HEK293 (cell line): ENCODE results near the gene SLC5A12.

Experiments used
- CTCF ChIA-PET: fragments of 350-600 bp; formaldehyde crosslinking; extraction: SDS; loops from one replicate; lab custom pipeline; 2021; ENCODE audit warnings: antibody characterized with exemption; lab: Yijun Ruan, JAX
- POLR2A ChIA-PET: fragments of 300-600 bp; formaldehyde crosslinking; extraction: SDS; loops from one replicate; lab custom pipeline; 2020; ENCODE audit warnings: antibody characterized with exemption, inconsistent platforms; lab: Yijun Ruan, JAX
- H3K27ac ChIP-seq: fragments of 200-500 bp; sonication (Bioruptor generic); 2 replicates; pipeline ENCODE4 v1.5.1; 2014; ENCODE audit warnings: low read depth, low read length, control low read depth, inconsistent platforms; ENCODE audit errors: extremely low read depth
- H3K36me3 ChIP-seq, 2 experiments: fragments of 200-500 bp in 1 of 2; sonication (Bioruptor generic) in 1 of 2; 1 replicate in 1 of 2; 2 replicates in 1 of 2; pipeline ENCODE4 v1.5.1; 2014 to 2017; ENCODE audit warnings: inconsistent platforms in 2 of 2, low read length in 2 of 2; ENCODE audit not compliant: control insufficient read depth in 2 of 2, insufficient read depth in 1 of 2
- H3K4me1 ChIP-seq: fragments of 200-500 bp; sonication (Bioruptor generic); 2 replicates; pipeline ENCODE4 v1.5.1; 2014; ENCODE audit warnings: mild to moderate bottlenecking, low read length, inconsistent platforms; ENCODE audit not compliant: control insufficient read depth, insufficient read depth
- H3K4me3 ChIP-seq: 2 replicates; pipeline ENCODE4 v1.5.1; 2011; ENCODE audit warnings: low read depth, mild to moderate bottlenecking, control low read depth, low read length, moderate library complexity
- H3K9me3 ChIP-seq: fragments of 200-500 bp; sonication (Bioruptor generic); 2 replicates; pipeline ENCODE4 v1.5.1; 2014; ENCODE audit warnings: low read depth, low read length, inconsistent platforms; ENCODE audit not compliant: control insufficient read depth, insufficient read depth
- GLI4 ChIP-seq: fragments of 450-650 bp; formaldehyde crosslinking; IDR thresholded peaks from 2 replicates; pipeline ENCODE4 v1.5.1; 2016; ENCODE audit warnings: missing biosample characterization, missing genetic modification characterization
- MYNN ChIP-seq: fragments of 450-650 bp; formaldehyde crosslinking; IDR thresholded peaks from 2 replicates; pipeline ENCODE4 v1.5.1; 2016; ENCODE audit warnings: missing biosample characterization, missing genetic modification characterization, borderline replicate concordance
- OSR2 ChIP-seq: fragments of 450-650 bp; formaldehyde crosslinking; IDR thresholded peaks from 2 replicates; pipeline ENCODE4 v1.5.1; 2016; ENCODE audit warnings: missing biosample characterization, missing genetic modification characterization
- OVOL3 ChIP-seq: fragments of 450-650 bp; formaldehyde crosslinking; IDR thresholded peaks from 2 replicates; pipeline ENCODE4 v1.5.1; 2016; ENCODE audit warnings: missing biosample characterization, missing genetic modification characterization
- SCRT1 ChIP-seq: fragments of 450-650 bp; formaldehyde crosslinking; IDR thresholded peaks from 2 replicates; pipeline ENCODE4 v1.5.1; 2016; ENCODE audit warnings: missing biosample characterization, missing genetic modification characterization, borderline replicate concordance
- WT1 ChIP-seq: fragments of 450-650 bp; formaldehyde crosslinking; IDR thresholded peaks from 2 replicates; pipeline ENCODE4 v1.5.1; 2016; ENCODE audit warnings: missing biosample characterization, missing genetic modification characterization
- ZIC2 ChIP-seq: fragments of 450-650 bp; formaldehyde crosslinking; IDR thresholded peaks from 2 replicates; pipeline ENCODE4 v1.5.1; 2016; ENCODE audit warnings: missing biosample characterization, missing genetic modification characterization
- ZNF132 ChIP-seq: fragments of 450-650 bp; formaldehyde crosslinking; IDR thresholded peaks from 2 replicates; pipeline ENCODE4 v1.5.1; 2017; ENCODE audit warnings: missing biosample characterization, missing genetic modification characterization, borderline replicate concordance
- ZNF146 ChIP-seq: fragments of 450-650 bp; formaldehyde crosslinking; IDR thresholded peaks from 2 replicates; pipeline ENCODE4 v1.5.1; 2016; ENCODE audit warnings: missing biosample characterization, missing genetic modification characterization
- ZNF174 ChIP-seq: fragments of 450-650 bp; formaldehyde crosslinking; IDR thresholded peaks from 2 replicates; pipeline ENCODE4 v1.5.0; 2017; ENCODE audit warnings: missing biosample characterization, mild to moderate bottlenecking, missing genetic modification characterization
- ZNF24 ChIP-seq: fragments of 450-650 bp; formaldehyde crosslinking; IDR thresholded peaks from 2 replicates; pipeline ENCODE4 v1.5.1; 2016; ENCODE audit warnings: missing biosample characterization, missing genetic modification characterization
- ZNF544 ChIP-seq: fragments of 450-650 bp; formaldehyde crosslinking; IDR thresholded peaks from 2 replicates; pipeline ENCODE4 v1.5.0; 2017; ENCODE audit warnings: missing biosample characterization, missing genetic modification characterization
- ZNF561 ChIP-seq: fragments of 450-650 bp; IDR thresholded peaks from 2 replicates; pipeline ENCODE4 v1.5.1; 2018; ENCODE audit warnings: missing biosample characterization, missing genetic modification characterization, borderline replicate concordance
- ZNF596 ChIP-seq: fragments of 450-650 bp; IDR thresholded peaks from 2 replicates; pipeline ENCODE4 v1.5.0; 2018; ENCODE audit warnings: missing biosample characterization, mild to moderate bottlenecking, missing genetic modification characterization, moderate library complexity
- ZNF624 ChIP-seq: fragments of 450-650 bp; formaldehyde crosslinking; IDR thresholded peaks from 2 replicates; pipeline ENCODE4 v1.5.1; 2017; ENCODE audit warnings: missing biosample characterization, missing genetic modification characterization
- ZNF768 ChIP-seq: fragments of 450-650 bp; formaldehyde crosslinking; IDR thresholded peaks from 2 replicates; pipeline ENCODE4 v1.5.1; 2018; ENCODE audit warnings: missing biosample characterization, mild to moderate bottlenecking, missing genetic modification characterization
- ZNF776 ChIP-seq: fragments of 450-650 bp; formaldehyde crosslinking; IDR thresholded peaks from 2 replicates; pipeline ENCODE4 v1.5.0; 2017; ENCODE audit warnings: missing biosample characterization, missing genetic modification characterization, borderline replicate concordance
- ZNF791 ChIP-seq: fragments of 450-650 bp; formaldehyde crosslinking; IDR thresholded peaks from 2 replicates; pipeline ENCODE4 v1.5.1; 2016; ENCODE audit warnings: missing biosample characterization, missing genetic modification characterization
- ZSCAN16 ChIP-seq: fragments of 450-650 bp; formaldehyde crosslinking; IDR thresholded peaks from 2 replicates; pipeline ENCODE4 v1.5.1; 2016; ENCODE audit warnings: missing biosample characterization, missing genetic modification characterization
- TF ChIP-seq, protein P1 (sequence below): fragments of 450-650 bp; IDR thresholded peaks from 2 replicates; pipeline ENCODE4 v1.5.1; 2018; ENCODE audit warnings: missing biosample characterization, missing genetic modification characterization
- TF ChIP-seq, protein P2 (sequence below): fragments of 450-650 bp; formaldehyde crosslinking; IDR thresholded peaks from 2 replicates; pipeline ENCODE4 v1.5.1; 2016; ENCODE audit warnings: missing biosample characterization, missing genetic modification characterization
- TF ChIP-seq, protein P3 (sequence below): IDR thresholded peaks from 2 replicates; pipeline ENCODE4 v1.6.1; 2011; ENCODE audit warnings: mild to moderate bottlenecking, low read depth, low read length, borderline replicate concordance
- TF ChIP-seq, protein P4 (sequence below): fragments of 450-650 bp; formaldehyde crosslinking; IDR thresholded peaks from 2 replicates; pipeline ENCODE4 v1.5.1; 2016; ENCODE audit warnings: missing biosample characterization, missing genetic modification characterization
- TF ChIP-seq, protein P5 (sequence below): fragments of 450-650 bp; formaldehyde crosslinking; IDR thresholded peaks from 2 replicates; pipeline ENCODE4 v1.5.1; 2016; ENCODE audit warnings: missing biosample characterization, missing genetic modification characterization

Gene SLC5A12

DNA sequence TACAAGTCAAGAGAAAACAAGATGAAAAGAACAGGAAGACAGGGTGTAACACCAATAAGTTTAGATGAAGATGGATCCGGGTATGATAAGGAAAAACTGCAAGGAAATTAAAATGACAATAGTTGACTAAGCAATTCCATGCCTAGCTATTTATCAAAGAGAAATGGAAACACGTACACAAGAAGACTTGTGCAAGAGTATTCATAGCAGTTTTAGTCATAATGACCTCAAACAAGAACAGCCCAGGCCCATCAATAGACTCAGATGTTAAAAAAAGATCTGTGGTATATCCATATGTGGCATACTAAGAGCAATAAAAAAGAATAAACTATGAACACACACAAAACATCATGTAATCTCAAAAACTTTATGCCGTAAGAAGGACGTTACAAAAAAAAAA lies 33.2 kb downstream of the SLC5A12 start:
- ChIA-PET CTCF (interaction anchor here (0.6 to 0.9 kb wide), 2 partner anchors 9 to 392 kb away, joined by 3 read pairs; no protein-coding TSS in a partner anchor), POLR2A (no interaction called here)
- TF ChIP-seq, protein P1, sequence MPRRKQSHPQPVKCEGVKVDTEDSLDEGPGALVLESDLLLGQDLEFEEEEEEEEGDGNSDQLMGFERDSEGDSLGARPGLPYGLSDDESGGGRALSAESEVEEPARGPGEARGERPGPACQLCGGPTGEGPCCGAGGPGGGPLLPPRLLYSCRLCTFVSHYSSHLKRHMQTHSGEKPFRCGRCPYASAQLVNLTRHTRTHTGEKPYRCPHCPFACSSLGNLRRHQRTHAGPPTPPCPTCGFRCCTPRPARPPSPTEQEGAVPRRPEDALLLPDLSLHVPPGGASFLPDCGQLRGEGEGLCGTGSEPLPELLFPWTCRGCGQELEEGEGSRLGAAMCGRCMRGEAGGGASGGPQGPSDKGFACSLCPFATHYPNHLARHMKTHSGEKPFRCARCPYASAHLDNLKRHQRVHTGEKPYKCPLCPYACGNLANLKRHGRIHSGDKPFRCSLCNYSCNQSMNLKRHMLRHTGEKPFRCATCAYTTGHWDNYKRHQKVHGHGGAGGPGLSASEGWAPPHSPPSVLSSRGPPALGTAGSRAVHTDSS (tag by site-specific recombination), result no peak
- TF ChIP-seq ZNF544 (tag by site-specific recombination) (no peak), SCRT1 (tag by site-specific recombination) (no peak), WT1 (tag by site-specific recombination) (no peak), ZNF768 (tag by site-specific recombination) (no peak), ZNF132 (tag by site-specific recombination) (no peak), ZNF146 (tag by site-specific recombination) (no peak), ZNF174 (tag by site-specific recombination) (no peak), GLI4 (no peak), OSR2 (tag by site-specific recombination) (no peak), ZSCAN16 (tag by site-specific recombination) (no peak), ZNF596 (no peak), MYNN (no peak)
- TF ChIP-seq, protein P2, sequence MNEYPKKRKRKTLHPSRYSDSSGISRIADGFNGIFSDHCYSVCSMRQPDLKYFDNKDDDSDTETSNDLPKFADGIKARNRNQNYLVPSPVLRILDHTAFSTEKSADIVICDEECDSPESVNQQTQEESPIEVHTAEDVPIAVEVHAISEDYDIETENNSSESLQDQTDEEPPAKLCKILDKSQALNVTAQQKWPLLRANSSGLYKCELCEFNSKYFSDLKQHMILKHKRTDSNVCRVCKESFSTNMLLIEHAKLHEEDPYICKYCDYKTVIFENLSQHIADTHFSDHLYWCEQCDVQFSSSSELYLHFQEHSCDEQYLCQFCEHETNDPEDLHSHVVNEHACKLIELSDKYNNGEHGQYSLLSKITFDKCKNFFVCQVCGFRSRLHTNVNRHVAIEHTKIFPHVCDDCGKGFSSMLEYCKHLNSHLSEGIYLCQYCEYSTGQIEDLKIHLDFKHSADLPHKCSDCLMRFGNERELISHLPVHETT (tag by site-specific recombination), result no peak
- TF ChIP-seq, protein P3, sequence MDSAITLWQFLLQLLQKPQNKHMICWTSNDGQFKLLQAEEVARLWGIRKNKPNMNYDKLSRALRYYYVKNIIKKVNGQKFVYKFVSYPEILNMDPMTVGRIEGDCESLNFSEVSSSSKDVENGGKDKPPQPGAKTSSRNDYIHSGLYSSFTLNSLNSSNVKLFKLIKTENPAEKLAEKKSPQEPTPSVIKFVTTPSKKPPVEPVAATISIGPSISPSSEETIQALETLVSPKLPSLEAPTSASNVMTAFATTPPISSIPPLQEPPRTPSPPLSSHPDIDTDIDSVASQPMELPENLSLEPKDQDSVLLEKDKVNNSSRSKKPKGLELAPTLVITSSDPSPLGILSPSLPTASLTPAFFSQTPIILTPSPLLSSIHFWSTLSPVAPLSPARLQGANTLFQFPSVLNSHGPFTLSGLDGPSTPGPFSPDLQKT, result no peak
- Histone ChIP-seq H3K27ac (no peak overlapping the region), H3K9me3 (no peaks in the 10 kb centered on the region), H3K4me1 (no peaks in the 10 kb centered on the region), H3K4me3 (no peak overlapping the region), H3K36me3 (no peaks in the 10 kb centered on the region)

DNA sequence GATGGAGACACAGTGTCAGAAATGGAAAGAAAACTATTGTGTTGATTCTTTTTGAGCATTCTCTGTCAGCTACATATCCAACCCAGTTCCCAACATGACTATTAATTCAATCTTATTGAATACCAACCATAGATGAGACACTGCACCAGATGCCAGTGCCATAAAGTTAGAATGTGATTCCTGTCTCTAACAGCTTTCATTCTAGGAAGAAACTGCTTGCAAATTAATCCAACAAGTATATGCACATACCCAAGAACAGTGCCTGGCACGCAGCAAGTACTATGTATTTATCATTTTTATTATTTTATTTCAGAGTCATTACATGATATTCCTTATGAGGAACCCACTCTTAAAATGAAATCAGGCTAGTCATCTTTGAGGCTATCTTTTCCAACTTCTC lies 34.5 kb downstream of the SLC5A12 start:
- Histone ChIP-seq H3K27ac (no peak overlapping the region), H3K36me3 (no peaks in the 10 kb centered on the region), H3K4me3 (no peak overlapping the region), H3K9me3 (no peaks in the 10 kb centered on the region), H3K4me1 (no peaks in the 10 kb centered on the region)
- ChIA-PET CTCF (interaction anchor here (0.7 to 1.5 kb wide), 2 partner anchors 27 to 472 kb away, joined by 3 read pairs; no protein-coding TSS in a partner anchor), POLR2A (no interaction called here)
- TF ChIP-seq ZNF24 (tag by site-specific recombination) (no peak), ZNF791 (tag by site-specific recombination) (no peak), ZNF776 (no peak), ZNF561 (no peak), ZIC2 (tag by site-specific recombination) (no peak), ZNF624 (no peak), OVOL3 (tag by site-specific recombination) (no peak)
- TF ChIP-seq, protein P4, sequence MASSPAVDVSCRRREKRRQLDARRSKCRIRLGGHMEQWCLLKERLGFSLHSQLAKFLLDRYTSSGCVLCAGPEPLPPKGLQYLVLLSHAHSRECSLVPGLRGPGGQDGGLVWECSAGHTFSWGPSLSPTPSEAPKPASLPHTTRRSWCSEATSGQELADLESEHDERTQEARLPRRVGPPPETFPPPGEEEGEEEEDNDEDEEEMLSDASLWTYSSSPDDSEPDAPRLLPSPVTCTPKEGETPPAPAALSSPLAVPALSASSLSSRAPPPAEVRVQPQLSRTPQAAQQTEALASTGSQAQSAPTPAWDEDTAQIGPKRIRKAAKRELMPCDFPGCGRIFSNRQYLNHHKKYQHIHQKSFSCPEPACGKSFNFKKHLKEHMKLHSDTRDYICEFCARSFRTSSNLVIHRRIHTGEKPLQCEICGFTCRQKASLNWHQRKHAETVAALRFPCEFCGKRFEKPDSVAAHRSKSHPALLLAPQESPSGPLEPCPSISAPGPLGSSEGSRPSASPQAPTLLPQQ, result no peak
- TF ChIP-seq, protein P5, sequence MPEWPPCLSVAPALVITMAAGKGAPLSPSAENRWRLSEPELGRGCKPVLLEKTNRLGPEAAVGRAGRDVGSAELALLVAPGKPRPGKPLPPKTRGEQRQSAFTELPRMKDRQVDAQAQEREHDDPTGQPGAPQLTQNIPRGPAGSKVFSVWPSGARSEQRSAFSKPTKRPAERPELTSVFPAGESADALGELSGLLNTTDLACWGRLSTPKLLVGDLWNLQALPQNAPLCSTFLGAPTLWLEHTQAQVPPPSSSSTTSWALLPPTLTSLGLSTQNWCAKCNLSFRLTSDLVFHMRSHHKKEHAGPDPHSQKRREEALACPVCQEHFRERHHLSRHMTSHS (tag by site-specific recombination), result no peak
